Testis (tissue), 2 donors: ENCODE measurements around the gene MECP2.

Experiments used
- CTCF ChIP-seq, 3 experiments: fragments of 450-650 bp in 2 of 3; fragments of 200-600 bp in 1 of 3; sonication (generic) in 1 of 3; IDR thresholded peaks; one replicate each; pipeline ENCODE4 v1.5.1; 2016 to 2019; ENCODE audit warnings: antibody characterized with exemption in 3 of 3, mild to moderate bottlenecking in 2 of 3, moderate library complexity in 1 of 3
- POLR2A ChIP-seq: fragments of 450-650 bp; IDR thresholded peaks from one replicate; pipeline ENCODE4 v1.6.1; 2017; ENCODE audit warnings: antibody characterized with exemption, mild to moderate bottlenecking, moderate library complexity

- TF ChIP-seq POLR2A (no peak), CTCF (IDR thresholded peaks at IDR 0.05) (no peak)
These were observed 93.2 kb downstream of the MECP2 start for GRCh38 chrX:154004315-154004714.
